Kidney (tissue), 22 donors: ENCODE measurements around the gene RYR3. TPM values are rescaled to one million over a fixed set of nuclear protein-coding genes. Genes with fewer than 3 reads are reported as not detected.

Experiments used
- DNase-seq, 5 donors: peaks; one replicate each; pipeline ENCODE4 v3.0.0-alpha.2; 2013 to 2020
- FAIRE-seq: peaks from 2 replicates; lab custom pipeline; 2012; peaks lifted over from hg19 to GRCh38; lab: Jason Lieb, UNC
- H3K27ac ChIP-seq, 2 donors: one replicate each; pipeline ENCODE4 v1.7.0; 2013; ENCODE audit warnings: low read depth in 2 of 2, low read length in 2 of 2, inconsistent platforms in 1 of 2
- H3K27me3 ChIP-seq: one replicate; pipeline ENCODE4 v1.7.1; 2013; ENCODE audit warnings: low read length, inconsistent platforms; ENCODE audit not compliant: control insufficient read depth, insufficient read depth
- H3K36me3 ChIP-seq, 3 donors: one replicate each; pipeline versions ENCODE4 v1.7.0 to v1.7.1; 2013; ENCODE audit warnings: low read length in 3 of 3, control low read depth in 1 of 3, inconsistent platforms in 1 of 3; ENCODE audit not compliant: insufficient read depth in 3 of 3, control insufficient read depth in 2 of 3
- H3K4me1 ChIP-seq, 3 donors: one replicate each; pipeline versions ENCODE4 v1.7.0 to v1.7.1; 2013; ENCODE audit warnings: low read length in 3 of 3, inconsistent platforms in 1 of 3, low read depth in 1 of 3; ENCODE audit not compliant: control insufficient read depth in 2 of 3, insufficient read depth in 2 of 3
- H3K4me3 ChIP-seq, 3 donors: one replicate each; pipeline versions ENCODE4 v1.7.0 to v1.8.1; 2013; ENCODE audit warnings: low read length in 3 of 3, control low read depth in 1 of 3, inconsistent platforms in 1 of 3
- H3K9ac ChIP-seq, 3 donors: one replicate each; pipeline versions ENCODE4 v1.7.0 to v1.7.1; 2013; ENCODE audit warnings: low read length in 3 of 3, control low read depth in 1 of 3, inconsistent platforms in 1 of 3
- H3K9me3 ChIP-seq, 3 donors: one replicate each; pipeline versions ENCODE4 v1.7.0 to v1.7.1; 2013; ENCODE audit warnings: low read length in 3 of 3, control low read depth in 1 of 3, inconsistent platforms in 1 of 3; ENCODE audit not compliant: control insufficient read depth in 2 of 3, insufficient read depth in 1 of 3
- intact Hi-C: fragments of 100-400 bp; cut with DNase I; formaldehyde crosslinking; loops from one replicate; pipeline ENCODE4 v1.11.1; 2022
- long read RNA-seq, 10 donors: library from polyadenylated mRNA in 1 of 10; unstranded in 1 of 10; transcript quantifications; one replicate each; pipeline ENCODE4 v2.0.0 and lab custom pipeline, GENCODE V29; 2021 to 2026
- polyA plus RNA-seq: library from polyadenylated mRNA; stranded (reverse); fragments of 350-450 nt; fragmentation: Illumina TruSeq; extraction: RNeasy Lipid Tissue Mini Kit (QIAGEN cat#74804); gene quantifications from one replicate; pipeline ENCODE4 v1.2.3, GENCODE V29; 2014; ENCODE audit warnings: low read depth, low replicate concordance; ENCODE audit not compliant: insufficient read depth
- total RNA-seq: library from RNA; stranded (reverse); fragmentation: NEBNext Ultra II Directional; extraction: Animal tissue kit (Norgen Biotek cat#: 25700); gene quantifications from one replicate; pipeline ENCODE4 v1.2.1, GENCODE V29; 2021
- TF ChIP-seq, protein P1 (sequence below): IDR thresholded peaks from 3 replicates; pipeline ENCODE4 v1.5.1; 2012; ENCODE audit warnings: mild to moderate bottlenecking, moderate library complexity, borderline replicate concordance; ENCODE audit not compliant: insufficient read depth; ENCODE audit errors: extremely low read depth
- donor health status: control.
- donor health status: control.
- donor health status: control.
- donor health status: control.
- donor health status: control.
- donor health status: DM: yes; HTN: yes; CAD: no.
- donor health status: Normal renal cell carcinoma (clear cell type).

The RYR3 gene
- total RNA-seq (10.5 TPM), polyA plus RNA-seq (0.90 TPM)
- long read RNA-seq, donor 1 = 0 reads
- long read RNA-seq, donor 2 = 0 reads
- long read RNA-seq, donor 3 = 0 reads
- long read RNA-seq, donor 4 = 0 reads
- long read RNA-seq, donor 5 = 0 reads
- long read RNA-seq, donor 6 = 0 reads
- long read RNA-seq, donor 7, partial matches to known transcripts = 0 of 2 reads
- long read RNA-seq, donor 7, other reads (novel, unspliced or antisense) = 1 of 2 reads
- long read RNA-seq, donor 8 = 0 reads
- long read RNA-seq, donor 9 = 0 reads
- long read RNA-seq, donor 10 = 0 reads

DNA sequence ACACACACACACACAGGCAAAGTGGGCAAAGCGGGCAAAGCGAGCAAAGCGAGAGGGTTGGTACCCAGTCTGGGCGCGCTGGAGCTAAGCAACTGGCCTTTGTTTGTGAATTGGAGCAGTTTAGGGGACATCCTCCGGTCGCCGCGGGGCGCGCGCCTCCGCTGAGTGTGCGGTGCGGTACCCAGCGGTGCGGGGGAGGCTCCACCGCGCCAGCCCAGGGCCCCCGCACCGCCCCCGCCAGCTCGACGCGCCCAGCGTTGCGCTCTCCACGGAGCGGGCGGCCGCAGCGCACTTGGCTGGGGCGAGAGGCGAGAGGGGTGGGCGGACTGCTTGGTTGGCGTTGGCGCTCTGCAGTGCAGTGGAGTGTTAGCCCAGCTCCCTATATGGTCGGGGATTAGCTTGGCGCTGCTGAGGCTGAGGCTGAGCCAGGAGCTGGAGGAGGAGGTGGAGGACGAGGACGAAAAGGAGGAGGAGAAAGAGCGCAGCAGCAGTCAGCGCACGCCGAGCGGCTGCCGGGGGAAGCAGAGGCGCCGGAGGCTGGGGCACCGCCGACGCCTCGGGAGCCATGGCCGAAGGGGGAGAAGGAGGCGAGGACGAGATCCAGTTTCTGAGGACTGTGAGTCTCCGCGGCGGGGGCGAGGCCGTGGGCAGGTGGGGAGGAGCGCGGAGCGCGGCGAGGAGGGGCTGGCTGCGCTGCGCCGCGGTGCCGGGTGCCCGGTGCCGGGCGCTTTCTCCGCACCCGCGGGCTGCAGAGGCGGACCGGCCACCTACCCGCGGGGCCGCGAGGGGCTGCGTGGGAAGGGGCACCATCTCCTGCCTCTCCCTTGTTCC, at the start of gene RYR3:
RYR3 (plus strand) TSS at position 487 of the 831 bp plus-strand sequence; CDS start at position 566, 79 bp downstream.
- Histone ChIP-seq H3K4me3 (peak within 1 kb of the TSS in 2 of 3 donors; percentile 13 to 32), H3K27ac (no peak within 1 kb of the TSS), H3K9ac (no peak within 1 kb of the TSS), H3K4me1 (no peaks in the 10 kb centered on the region), H3K9me3 (no peaks in the 10 kb centered on the region), H3K27me3 (peaks cover 16% of the 10 kb centered on the region), H3K36me3 (no peaks in the 10 kb centered on the region)
- TF ChIP-seq, protein P1, sequence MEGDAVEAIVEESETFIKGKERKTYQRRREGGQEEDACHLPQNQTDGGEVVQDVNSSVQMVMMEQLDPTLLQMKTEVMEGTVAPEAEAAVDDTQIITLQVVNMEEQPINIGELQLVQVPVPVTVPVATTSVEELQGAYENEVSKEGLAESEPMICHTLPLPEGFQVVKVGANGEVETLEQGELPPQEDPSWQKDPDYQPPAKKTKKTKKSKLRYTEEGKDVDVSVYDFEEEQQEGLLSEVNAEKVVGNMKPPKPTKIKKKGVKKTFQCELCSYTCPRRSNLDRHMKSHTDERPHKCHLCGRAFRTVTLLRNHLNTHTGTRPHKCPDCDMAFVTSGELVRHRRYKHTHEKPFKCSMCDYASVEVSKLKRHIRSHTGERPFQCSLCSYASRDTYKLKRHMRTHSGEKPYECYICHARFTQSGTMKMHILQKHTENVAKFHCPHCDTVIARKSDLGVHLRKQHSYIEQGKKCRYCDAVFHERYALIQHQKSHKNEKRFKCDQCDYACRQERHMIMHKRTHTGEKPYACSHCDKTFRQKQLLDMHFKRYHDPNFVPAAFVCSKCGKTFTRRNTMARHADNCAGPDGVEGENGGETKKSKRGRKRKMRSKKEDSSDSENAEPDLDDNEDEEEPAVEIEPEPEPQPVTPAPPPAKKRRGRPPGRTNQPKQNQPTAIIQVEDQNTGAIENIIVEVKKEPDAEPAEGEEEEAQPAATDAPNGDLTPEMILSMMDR = no peak
- FAIRE-seq (no peak), DNase-seq (peak; percentile 72 to 85 (median 75))
- intact Hi-C loops = no loop called here

DNA sequence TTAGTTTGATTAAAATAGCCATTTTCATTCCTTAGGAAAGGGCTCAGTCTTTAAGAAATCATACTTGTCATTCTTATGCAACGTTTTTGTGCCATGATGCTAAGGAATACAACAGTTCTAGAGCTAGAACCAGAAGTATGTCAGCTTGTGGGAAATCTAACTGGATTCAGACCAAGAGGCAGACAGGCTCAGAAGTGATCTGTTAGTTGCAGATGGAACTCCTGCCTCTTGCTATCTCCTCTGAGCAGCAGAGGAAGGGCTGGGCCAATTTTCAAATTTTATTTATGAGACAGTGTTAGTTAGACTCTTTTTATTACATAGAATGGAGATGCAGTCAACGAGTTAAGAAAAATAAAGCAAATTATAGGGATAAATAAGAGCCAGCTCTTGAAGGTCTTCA, 48.5 kb upstream of the RYR3 start:
- FAIRE-seq = no peak
- intact Hi-C loops = no loop called here

DNA sequence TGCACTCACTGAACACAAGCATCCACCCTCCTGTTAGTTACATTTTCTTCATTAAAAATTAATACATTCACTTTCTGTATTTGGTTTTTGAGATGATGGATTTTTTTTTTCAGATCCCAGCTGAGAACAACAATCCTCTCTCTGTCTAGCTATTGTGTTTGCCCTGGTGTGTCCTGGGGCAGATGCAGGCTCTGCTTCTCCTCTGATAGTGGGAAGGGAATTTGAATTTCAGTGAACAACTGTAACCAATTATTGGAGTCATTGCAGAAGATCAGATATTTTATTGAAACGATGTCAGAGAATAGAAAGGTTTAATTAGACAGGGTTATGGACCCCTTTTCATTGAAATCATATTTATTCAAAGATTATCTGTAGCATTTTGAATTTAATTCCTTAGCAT, 33.1 kb upstream of the RYR3 start:
- no peaks in the 10 kb centered on the region for H3K4me1 ChIP-seq
- no peaks in the 10 kb centered on the region for H3K27me3 ChIP-seq
- no peaks in the 10 kb centered on the region for H3K9me3 ChIP-seq
- no peak for FAIRE-seq
- no peaks in the 10 kb centered on the region for H3K36me3 ChIP-seq
- no peak overlapping the region for H3K9ac ChIP-seq
- DNase-seq = no peak
- TF ChIP-seq, protein P1 = no peak
- intact Hi-C loops = no loop called here
- H3K4me3 ChIP-seq = no peak overlapping the region
- H3K27ac ChIP-seq = no peak overlapping the region

More for the DNA sequence above, 48.5 kb upstream of the RYR3 start:
- H3K27ac ChIP-seq = no peak overlapping the region
- H3K36me3 ChIP-seq = no peaks in the 10 kb centered on the region
- H3K9me3 ChIP-seq = no peaks in the 10 kb centered on the region
- H3K9ac ChIP-seq = no peak overlapping the region
- no peak for DNase-seq
- no peaks in the 10 kb centered on the region for H3K4me1 ChIP-seq
- H3K27me3 ChIP-seq = no peaks in the 10 kb centered on the region
- no peak overlapping the region for H3K4me3 ChIP-seq
- TF ChIP-seq, protein P1 = no peak
